Suprapubic skin (tissue), 3 donors: Measurements from ENCODE around the gene SLC16A9.

Experiments
- CTCF ChIP-seq, 2 donors: fragments of 200-600 bp in 1 of 2; fragments of 450-650 bp in 1 of 2; sonication (generic) in 1 of 2; IDR thresholded peaks; one replicate each; pipeline ENCODE4 v1.5.1; 2016 to 2019; ENCODE audit warnings: antibody characterized with exemption in 2 of 2, mild to moderate bottlenecking in 1 of 2, moderate library complexity in 1 of 2
- POLR2A ChIP-seq, 2 donors: fragments of 450-650 bp; IDR thresholded peaks; one replicate each; pipeline ENCODE4 v1.6.1; 2017; ENCODE audit warnings: antibody characterized with exemption in 2 of 2, mild to moderate bottlenecking in 2 of 2, moderate library complexity in 2 of 2

- TF ChIP-seq CTCF (IDR thresholded peaks at IDR 0.05) (no peak), POLR2A (IDR thresholded peaks at IDR 0.05) (no peak)
These were observed 3.7 kb downstream of the SLC16A9 start for GRCh38 chr10:59705931-59706330.
